ENCODE data around the gene BPGM.
A peak's percentile ranks its signal among the peaks of the same experiment; 100 is the strongest.
"Not testable (repeated sequence)": the region's sequence is repeated elsewhere in the genome, so short reads cannot be mapped to it uniquely, and the experiment has no call there.

The BPGM gene

DNA sequence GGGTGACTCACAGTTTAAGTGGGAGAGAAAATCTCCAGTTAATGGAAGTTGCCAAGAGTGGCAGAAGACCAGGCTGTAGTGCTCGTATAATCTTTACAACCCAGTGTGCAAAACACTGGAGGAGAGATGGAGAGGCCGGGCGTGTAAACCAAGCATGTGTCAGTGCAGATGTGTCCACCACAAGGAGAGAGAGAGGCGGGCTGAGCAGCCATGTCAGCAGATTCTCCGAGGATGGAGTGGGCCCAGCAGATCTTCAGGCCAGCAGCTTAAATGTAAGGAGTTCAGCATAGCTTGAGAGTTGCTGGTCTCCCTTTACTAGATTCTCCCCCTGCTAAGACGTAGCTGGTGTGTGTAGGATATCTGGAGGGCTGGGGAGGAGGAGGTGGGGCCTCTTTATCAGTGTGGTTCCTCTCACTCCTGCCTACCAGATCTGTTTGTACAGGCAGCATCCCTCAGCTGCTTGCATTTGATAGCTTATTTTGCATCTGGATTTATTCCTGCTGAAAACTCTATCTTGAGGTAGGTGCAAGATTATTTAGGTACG lies 13.7 kb downstream of the BPGM start:
- no peak overlapping the region for H3K4me3 ChIP-seq (ENCODE audit: low read depth, low read length)
- no peak for DNase-seq (ENCODE audit: low read depth)

DNA sequence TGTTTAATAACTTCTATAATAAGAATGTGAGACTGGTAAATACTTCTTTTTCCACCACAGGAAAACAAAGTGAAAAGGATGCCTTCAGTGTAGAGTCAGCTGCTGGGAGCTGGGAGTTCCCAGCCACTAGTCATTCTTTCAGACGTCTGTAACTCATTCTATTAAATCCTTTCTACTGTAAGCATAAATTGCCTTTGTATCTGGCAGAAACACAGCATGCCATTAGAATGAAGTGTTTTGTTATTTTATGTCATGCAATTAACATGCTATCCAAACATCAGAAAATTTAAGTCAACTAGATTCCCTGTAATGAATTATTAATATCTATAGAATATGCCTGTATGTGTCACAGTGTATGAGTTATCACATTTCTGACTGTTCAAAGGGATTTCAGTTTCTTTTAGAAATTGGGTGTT lies 14.3 kb downstream of the BPGM start:
- peak; percentile 23 for DNase-seq (ENCODE audit: low read depth)
- no peak overlapping the region for H3K4me3 ChIP-seq (ENCODE audit: low read depth, low read length)

DNA sequence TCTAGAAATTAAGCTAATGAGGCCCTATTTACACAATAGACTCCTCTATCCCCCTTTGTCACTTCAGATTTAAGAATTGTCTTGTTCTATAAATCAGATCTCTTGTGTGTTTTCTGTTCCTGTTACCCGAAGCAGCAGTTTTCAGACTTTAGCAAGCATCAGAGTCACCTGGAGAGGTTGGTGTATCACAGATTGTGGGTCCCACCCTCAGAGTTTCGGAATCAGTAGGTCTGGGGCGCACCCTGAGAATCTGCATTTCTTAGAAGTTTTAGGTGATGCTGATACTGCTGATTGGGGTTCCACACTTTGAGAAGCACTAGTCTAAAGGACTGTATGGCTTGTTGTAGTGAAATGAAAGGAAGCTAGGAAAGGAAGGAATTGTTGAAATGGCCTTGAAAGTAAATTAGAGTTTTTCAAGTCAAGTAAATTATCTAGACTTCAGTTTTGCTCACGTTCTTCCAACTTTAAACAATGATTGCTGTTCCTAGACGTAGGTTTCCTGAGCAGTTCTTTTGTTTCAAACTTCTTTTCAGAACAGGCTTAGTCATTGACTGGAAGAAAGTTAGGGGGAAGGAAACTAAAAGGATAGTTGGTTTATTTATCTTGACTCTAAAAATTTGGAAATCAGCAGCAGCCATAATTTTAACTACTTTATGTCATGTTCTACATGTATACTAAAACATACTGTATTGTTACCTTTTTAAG lies 15.7 kb downstream of the BPGM start:
- H3K4me3 ChIP-seq (ENCODE audit: low read depth, low read length) = no peak overlapping the region
- DNase-seq (ENCODE audit: low read depth) = no peak

DNA sequence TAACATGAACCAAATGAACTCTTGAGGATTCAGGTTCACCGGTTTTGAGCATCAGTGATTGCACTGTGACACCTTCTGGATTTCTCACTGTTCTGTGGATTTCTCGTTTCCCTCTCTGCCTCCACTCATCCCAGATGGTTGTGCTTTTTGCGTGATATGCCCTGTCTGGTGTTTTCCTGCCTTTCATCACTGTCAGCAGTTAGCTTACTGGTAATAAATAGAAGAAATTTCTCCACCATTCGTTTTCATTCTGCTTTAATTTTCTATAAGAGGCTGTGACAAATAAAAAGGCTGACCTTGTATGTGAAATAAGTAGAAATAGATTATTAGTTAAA lies 16.2 kb downstream of the BPGM start:
- no peak overlapping the region for H3K4me3 ChIP-seq (ENCODE audit: low read depth, low read length)
- DNase-seq (ENCODE audit: low read depth) = no peak

DNA sequence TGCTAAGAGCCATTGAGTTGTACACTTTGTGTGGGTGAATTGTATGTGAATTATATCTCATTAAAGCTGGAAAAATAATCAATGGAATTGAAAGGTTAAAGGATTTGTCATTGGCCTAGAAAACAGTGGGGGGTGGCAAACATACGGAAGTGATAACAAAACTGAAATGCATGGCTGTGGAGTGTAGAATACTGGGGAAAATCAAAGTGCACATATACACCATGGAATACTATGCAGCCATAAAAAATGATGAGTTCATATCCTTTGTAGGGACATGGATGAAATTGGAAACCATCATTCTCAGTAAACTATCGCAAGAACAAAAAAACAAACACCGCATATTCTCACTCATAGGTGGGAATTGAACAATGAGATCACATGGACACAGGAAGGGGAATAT lies 18.4 kb downstream of the BPGM start:
- DNase-seq (ENCODE audit: low read depth) = not testable (repeated sequence)

DNA sequence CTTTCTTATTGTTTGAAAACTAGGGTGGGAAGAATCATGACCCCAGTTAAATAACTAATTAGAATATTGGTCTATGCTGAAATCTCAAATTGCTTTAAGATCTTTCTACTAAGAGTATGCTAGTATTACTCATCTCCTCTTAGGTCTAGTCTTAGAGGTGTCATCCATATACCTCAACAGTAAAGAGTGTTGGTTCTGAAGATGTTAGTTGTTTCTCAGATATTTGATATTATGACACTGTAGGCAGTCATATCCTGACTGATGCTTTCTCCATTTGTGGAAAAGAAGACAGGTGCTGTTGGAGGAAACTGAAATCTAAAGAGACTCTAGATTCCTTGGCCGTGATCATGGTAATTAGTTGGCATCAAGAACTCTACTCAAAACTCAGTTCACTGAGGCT lies 21.2 kb downstream of the BPGM start:
- no peak overlapping the region for H3K4me3 ChIP-seq (ENCODE audit: low read depth, low read length)
- DNase-seq (ENCODE audit: low read depth) = no peak

More for the DNA sequence above, 18.4 kb downstream of the BPGM start:
- not testable (repeated sequence) for H3K4me3 ChIP-seq (ENCODE audit: low read depth, low read length)

DNA sequence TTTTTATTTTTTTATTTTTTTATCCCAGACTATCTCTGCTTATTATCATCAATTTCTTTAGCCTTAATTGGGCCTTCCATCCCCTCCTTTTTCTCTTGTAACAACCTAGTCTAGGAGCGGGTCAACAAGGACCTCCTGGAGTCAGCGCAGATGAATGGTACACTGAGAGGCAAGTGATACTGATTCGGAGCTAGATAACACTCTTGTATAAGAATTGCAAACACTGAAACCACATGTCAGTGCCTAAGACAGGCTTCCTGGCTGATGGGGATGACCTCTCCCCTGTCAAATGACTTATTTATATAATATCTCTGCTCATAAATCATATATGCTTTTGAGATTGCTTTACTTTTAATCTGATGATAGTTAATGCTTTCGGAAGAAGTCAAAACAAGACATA lies 22.7 kb downstream of the BPGM start:
- H3K4me3 ChIP-seq (ENCODE audit: low read depth, low read length) = no peak overlapping the region
- no peak for DNase-seq (ENCODE audit: low read depth)

DNA sequence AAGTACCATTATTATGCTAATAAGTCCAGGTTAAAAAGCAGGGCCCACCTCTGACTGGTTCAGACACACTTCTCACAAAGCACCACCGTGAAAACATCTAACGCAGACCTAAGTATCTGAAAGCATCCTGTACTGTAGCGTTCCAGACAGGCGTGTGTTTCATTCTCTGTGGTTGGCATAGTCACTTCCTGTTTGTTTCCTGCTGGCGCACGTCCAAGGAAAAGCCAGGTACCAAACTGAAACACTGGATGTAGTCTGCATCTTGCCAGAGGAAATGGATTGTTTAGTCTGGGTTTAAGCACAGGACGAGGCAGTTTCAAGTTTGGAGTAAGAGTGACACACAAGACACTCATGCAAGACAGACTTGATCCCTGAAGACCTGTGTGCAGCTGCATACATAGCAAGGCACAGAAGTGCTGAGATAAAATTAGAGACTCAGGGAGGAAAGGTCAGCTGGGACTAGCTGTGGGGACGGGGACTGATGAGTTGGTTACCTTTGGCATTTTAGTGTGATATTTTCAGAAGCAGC lies 23.3 kb downstream of the BPGM start:
- no peak overlapping the region for H3K4me3 ChIP-seq (ENCODE audit: low read depth, low read length)
- DNase-seq (ENCODE audit: low read depth) = peak; percentile 55

DNA sequence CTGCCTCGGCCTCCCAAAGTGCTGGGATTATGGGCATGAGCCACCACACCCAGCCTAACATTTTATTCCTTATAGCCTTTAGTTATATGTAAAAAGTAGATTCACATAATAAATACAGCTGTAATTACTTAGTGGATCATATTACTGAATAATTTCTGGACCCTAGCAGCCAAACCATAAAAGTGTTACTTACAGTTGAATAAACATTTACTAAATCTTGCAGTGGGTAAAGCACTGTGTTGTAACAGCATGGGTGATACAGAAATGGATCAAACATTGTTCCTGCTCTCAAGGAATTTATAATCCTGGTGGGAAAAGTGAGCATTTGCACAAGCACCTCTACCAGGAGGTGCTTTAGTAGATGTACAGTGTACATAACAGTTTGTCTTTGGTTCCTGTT lies 25.0 kb downstream of the BPGM start:
- no peak for DNase-seq (ENCODE audit: low read depth)
- H3K4me3 ChIP-seq (ENCODE audit: low read depth, low read length) = no peak overlapping the region

DNA sequence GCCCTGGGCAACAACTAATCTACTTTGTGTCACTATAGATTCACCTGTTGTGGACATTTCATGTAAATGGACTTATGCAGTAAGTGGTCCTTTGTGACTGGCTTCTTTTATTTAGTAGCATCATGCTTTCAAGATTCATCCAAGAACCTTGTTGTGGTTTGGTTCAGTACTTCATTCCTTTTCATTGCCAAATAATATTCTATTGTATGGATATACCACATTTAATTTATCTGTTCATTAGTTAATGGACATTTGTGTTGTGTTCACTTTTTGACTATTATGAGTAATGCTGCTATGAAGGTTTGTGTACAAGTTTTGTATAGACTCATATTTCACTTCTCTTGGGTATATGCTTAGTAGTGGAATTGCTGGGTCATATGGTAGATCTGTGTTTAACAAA lies 27.8 kb downstream of the BPGM start:
- no peak overlapping the region for H3K4me3 ChIP-seq (ENCODE audit: low read depth, low read length)
- no peak for DNase-seq (ENCODE audit: low read depth)

DNA sequence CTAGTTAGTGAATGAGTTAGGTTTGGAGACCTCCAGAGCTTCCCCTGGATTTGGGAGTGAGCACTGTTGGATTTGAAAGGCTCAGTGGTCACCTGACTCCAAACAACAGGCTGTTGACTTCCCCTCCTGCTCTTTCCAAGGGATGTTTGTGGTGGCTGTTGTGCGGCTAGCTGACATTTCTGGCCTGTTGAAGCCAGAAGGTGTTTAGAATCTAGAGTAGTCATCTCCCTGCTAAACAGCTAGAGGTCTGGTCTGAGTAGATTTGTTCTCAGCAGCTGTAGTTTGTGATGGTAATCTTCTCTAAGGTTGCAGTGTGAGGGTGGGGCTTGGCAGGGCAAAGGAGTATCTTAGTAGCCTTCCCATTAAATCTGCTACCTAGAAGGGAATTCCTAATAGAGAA lies 30.1 kb downstream of the BPGM start:
- no peak overlapping the region for H3K4me3 ChIP-seq (ENCODE audit: low read depth, low read length)
- DNase-seq (ENCODE audit: low read depth) = no peak

DNA sequence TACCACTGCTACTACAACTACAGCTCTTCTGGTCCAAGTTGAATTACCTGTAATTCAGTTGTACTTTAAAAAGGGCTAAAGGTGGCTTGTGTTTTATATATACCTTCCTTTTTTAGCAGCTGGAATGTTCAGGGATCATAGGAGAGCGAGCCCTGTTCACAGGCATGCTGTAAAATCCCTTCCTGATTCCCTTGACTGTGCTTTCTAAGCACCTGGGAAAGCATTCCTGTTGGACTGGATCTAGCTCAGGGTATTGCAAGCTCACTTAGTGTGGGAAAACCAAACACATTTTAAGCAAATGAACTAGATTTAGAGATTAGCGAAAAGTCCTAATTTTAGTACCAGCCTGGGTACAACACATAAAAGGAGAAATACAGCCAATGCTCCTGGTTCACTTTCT lies 31.5 kb downstream of the BPGM start:
- no peak for DNase-seq (ENCODE audit: low read depth)
- H3K4me3 ChIP-seq (ENCODE audit: low read depth, low read length) = no peak overlapping the region

DNA sequence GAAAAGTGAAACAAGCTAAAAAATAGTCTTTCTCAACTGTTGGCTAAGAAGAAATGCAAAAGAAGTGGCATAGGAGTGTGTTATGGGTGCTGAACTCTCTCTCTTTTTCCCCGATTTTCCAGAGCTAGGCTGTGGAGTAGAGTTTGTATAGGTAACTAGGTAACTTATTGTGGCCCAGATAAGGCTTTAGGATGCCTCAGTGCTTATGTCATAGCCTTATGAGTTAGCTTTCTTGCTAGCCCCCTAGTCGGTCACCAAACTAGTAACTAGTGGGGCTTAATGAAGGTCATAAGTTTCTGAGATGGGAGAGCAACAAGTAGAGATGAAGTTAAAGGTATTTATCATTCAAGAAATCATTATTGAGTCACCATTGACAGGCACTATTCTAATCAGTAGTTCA lies 32.4 kb downstream of the BPGM start:
- DNase-seq (ENCODE audit: low read depth) = no peak
- H3K4me3 ChIP-seq (ENCODE audit: low read depth, low read length) = no peak overlapping the region

DNA sequence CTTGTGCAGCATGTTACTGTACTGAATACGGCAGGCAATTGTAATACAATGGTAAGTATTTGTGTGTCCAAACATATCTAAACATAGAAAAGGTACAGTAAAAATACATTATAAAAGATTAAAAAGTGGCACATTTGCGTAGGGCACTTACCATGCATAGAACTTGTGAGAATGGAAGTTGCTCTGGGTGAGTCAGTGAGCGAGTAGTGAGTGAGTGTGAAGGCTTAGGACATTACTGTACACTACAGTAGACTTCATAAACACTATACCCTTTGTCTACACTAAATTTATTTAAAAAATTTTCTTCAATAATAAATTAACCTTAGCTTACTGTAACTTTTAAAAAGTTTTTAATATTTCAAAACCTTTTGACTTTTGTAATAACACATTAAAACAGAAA lies 37.5 kb downstream of the BPGM start:
- no peak overlapping the region for H3K4me3 ChIP-seq (ENCODE audit: low read depth, low read length)
- no peak for DNase-seq (ENCODE audit: low read depth)

DNA sequence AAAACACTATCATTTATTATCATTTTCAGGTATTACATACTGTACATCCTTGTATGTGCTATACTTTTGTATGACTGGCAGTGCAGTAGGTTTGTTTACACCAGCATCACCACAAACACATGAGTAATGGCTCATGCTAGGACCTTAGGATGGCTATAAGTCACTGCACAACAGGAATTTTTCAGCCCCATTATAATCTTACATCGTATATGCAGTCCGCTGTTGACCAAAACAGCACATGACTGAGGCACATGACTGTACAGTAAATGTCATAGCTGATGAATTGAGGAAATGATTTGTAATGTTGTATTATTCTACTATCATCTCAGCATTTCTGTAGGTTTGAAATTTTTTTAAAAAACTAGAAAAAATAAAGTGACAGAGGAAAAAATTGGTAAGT lies 38.6 kb downstream of the BPGM start:
- H3K4me3 ChIP-seq (ENCODE audit: low read depth, low read length) = no peak overlapping the region
- DNase-seq (ENCODE audit: low read depth) = no peak

DNA sequence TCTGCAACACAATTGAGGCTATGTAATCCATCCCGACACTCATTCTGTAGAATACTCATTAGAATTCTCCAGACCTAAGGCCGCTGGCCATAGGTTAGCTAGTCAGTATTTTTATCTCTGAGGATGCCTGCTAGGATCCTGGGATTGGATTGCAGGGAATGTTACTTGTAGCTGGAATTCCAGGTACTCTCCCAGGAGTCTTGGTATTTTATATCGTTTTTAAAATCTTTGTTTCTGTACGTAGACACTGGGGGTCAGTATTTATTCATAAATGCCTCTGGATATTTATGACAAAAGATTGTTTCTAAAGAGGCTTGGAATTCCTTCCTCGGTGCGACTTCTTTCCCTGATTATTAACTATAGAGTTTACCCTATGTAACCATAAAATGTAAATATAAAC lies 40.1 kb downstream of the BPGM start:
- no peak overlapping the region for H3K4me3 ChIP-seq (ENCODE audit: low read depth, low read length)
- no peak for DNase-seq (ENCODE audit: low read depth)

DNA sequence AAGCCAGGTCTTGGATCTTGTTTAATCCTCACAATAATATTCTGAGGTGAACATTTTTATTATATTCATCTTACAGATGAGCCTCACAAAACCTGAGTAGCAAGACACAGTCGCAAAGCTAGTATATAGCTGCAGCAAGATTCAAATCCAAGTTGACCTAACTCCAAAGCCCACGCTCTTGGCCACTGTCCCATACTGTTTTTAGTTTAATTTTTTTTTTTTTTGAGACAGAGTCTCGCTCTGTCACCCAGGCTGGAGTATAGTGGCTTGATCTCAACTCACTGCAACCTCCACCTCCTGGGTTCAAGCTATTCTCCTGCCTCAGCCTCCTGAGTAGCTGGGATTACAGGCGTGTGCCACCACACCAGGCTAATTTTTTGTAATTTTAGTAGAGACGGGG lies 42.9 kb downstream of the BPGM start:
- not testable (repeated sequence) for H3K4me3 ChIP-seq (ENCODE audit: low read depth, low read length); DNase-seq (ENCODE audit: low read depth)

DNA sequence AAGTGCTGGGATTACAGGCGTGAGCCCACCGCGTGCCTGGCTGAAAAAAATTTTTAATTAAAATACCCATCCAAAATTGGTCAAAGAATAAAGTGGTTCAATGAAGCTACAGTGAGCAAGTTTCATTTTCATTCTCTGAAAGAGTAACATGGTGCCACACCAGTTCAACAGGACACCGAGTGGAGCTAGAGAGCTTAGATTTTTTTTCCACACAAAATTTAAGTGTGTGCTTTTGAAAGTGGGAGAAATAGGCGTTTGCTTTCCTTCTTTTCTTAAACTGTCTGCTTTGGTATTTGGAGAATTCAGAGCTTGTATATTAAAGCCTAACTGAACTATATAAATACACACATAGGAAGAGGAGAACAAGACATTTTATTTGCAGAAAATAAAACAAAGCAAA lies 43.4 kb downstream of the BPGM start:
- H3K4me3 ChIP-seq (ENCODE audit: low read depth, low read length) = no peak overlapping the region

DNA sequence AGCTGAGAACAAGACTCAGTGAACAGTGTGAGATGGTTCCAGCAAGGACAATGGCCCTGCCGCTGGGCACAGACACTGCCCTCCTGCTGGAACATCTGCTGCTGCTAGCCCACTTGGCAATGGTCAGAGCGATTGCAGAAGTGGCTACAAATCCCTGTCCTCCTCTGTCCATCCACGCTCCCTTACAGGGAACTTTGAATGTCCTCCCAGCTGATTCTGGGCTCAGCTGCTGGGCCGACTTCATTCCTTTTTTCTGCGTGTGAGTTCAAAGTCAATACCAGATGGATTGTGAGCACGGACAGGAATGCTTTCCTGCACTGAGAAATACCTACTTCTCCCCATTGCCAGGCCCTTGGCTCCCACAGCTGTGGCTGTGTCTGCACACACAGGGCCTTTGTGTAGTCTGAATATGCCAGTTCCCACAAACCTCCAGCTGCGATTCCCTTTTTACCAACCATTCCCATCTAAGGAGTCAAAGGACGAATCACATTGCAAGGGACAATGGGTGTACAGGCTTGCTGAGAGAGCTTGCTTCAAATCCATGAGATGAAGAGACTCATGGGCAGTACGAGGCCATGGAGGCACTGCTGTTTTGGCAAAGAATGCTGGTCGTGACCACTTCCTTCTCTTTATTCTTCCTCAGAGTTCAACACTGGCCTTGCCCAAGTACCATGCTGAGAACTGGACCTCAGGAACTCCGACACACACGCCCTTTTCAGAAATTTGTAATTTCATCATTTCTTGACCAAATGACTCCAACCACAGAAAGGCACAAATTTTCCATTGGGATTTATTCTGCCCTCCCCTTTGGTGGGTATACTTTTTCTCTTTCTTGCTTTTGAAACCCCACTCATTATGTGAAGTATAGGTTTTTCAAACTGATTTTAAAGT lies 44.2 kb downstream of the BPGM start:
- H3K4me3 ChIP-seq (ENCODE audit: low read depth, low read length) = no peak overlapping the region

More for the DNA sequence above, 43.4 kb downstream of the BPGM start:
- no peak for DNase-seq (ENCODE audit: low read depth)

DNA sequence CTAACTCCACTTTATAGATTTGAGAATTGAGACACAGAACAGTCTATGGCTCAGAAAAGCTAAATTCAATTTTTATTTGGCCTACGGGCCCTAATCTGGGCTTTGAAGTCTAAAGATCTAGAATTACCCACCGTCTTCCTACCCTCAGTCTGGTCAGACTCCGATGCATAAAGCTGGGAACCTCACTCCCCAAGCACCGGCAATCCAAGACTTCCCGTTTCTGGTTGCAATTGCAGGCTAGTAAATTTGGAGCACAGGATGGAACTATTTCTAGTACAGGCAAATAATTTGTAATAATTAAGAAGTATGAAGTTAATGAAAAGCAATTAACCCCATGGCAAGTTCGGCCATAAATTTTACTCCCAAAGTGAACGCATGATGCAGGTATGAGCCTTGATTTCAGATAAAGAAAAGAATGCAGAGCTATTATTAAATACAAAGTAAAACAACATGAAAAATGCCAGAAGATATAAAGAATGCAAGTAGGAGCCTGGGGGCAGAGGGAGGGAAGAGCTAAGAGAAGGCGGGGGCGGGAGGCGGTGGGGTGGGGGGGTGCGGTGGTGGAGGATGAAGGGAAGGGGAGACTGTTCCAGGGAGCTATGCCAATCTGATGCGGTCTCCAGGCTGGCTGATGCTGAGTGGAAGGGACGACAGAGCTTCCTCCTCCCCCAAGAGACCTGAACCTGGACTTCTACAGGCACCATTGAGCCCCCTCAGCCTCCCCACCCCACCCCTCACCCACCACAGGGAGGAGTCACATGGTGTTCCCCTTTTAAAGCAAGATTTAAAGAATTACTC lies 45.1 kb downstream of the BPGM start:
- DNase-seq (ENCODE audit: low read depth) = no peak
- H3K4me3 ChIP-seq (ENCODE audit: low read depth, low read length) = no peak overlapping the region

More for the DNA sequence above, 44.2 kb downstream of the BPGM start:
- no peak for DNase-seq (ENCODE audit: low read depth)
